Urinary bladder (tissue), 4 donors: Measurements from ENCODE around the gene CYFIP1. TPM values are rescaled to one million over a fixed set of nuclear protein-coding genes. Genes with fewer than 3 reads are reported as not detected.

Source experiments
- DNase-seq: peaks from one replicate; pipeline ENCODE4 v3.0.0-alpha.2; 2015; ENCODE audit errors: extremely low spot score
- H3K27ac ChIP-seq: one replicate; pipeline ENCODE4 v1.5.1; 2013; ENCODE audit warnings: low read depth, mild to moderate bottlenecking, moderate library complexity
- H3K36me3 ChIP-seq: one replicate; pipeline ENCODE4 v1.6.1; 2013; ENCODE audit warnings: mild to moderate bottlenecking, moderate library complexity; ENCODE audit not compliant: insufficient read depth
- H3K4me1 ChIP-seq: one replicate; pipeline ENCODE4 v1.6.1; 2013; ENCODE audit warnings: mild to moderate bottlenecking, moderate library complexity; ENCODE audit not compliant: insufficient read depth
- H3K4me3 ChIP-seq: one replicate; pipeline ENCODE4 v1.5.1; 2013; ENCODE audit warnings: low read depth, low read length
- WGBS: extraction: QIAGEN DNeasy Blood & Tissue Kit; methylation state at CpG from one replicate; pipeline ENCODE4 v1.1.7; 2013; 5-methylcytosine and 5-hydroxymethylcytosine counted together
- polyA plus RNA-seq: library from polyadenylated mRNA; stranded (reverse); fragments of 200-250 nt; gene quantifications from one replicate; pipeline ENCODE4 v1.2.3, GENCODE V29; 2013
- total RNA-seq: library from RNA; depleted of rRNA; stranded (reverse); fragments of >200 nt; gene quantifications from one replicate; pipeline ENCODE4 v1.2.3, GENCODE V29; 2014
- donor health status: healthy with polysubstance abuse.
- donor health status: healthy.

The CYFIP1 gene
- total and polyA plus RNA-seq, 2 donors, result 49.6 to 85.0 TPM

DNA sequence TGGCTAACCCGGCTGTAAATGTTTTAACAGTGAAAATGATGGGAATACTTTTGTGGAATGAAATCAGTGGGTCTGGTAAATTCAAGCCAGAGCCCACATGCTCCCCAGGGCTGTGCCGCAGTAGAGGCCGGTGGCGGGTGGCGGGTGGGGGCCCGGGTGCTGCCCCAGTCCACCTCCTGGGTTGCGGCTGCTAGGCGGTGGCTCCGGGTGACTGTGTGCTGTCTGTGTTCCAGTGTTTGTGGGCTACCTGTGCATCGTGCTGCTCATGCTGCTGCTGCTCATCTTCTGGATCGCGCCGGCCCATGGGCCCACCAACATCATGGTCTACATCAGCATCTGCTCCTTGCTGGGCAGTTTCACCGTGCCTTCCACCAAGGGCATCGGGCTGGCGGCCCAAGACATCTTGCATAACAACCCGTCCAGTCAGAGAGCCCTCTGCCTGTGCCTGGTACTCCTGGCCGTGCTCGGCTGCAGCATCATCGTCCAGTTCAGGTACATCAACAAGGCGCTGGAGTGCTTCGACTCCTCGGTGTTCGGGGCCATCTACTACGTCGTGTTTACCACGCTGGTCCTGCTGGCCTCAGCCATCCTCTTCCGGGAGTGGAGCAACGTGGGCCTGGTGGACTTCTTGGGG is 156.6 kb downstream of the CYFIP1 start:
- H3K4me3 ChIP-seq, result no peak overlapping the region
- 95% methylated on average over 29 of the region's 29 CpGs for WGBS
- no peak overlapping the region for H3K27ac ChIP-seq
- H3K4me1 ChIP-seq, result no peaks in the 10 kb centered on the region
- DNase-seq, result no peak
- peaks cover 6% of the 10 kb centered on the region for H3K36me3 ChIP-seq

DNA sequence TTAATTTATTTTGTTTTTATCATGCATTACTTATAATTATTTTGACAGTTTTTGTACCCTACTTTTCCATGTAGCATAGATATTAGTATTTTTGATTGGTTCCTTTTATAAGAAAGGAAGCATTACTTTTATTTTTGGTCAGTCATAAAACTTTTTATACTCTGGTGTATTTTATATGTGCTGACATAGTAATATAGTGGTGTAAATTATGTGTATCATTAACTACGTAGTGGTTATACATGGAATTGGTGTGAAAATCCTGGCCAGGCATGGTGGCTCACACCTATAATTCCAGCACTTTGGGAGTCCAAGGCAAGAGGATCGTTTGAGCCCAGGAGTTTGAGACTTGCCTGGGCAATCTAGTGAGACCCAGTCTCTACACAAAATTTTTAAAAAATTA is 160.5 kb downstream of the CYFIP1 start:
- Histone ChIP-seq H3K4me1 (no peaks in the 10 kb centered on the region), H3K4me3 (no peak overlapping the region), H3K27ac (no peak overlapping the region), H3K36me3 (no peaks in the 10 kb centered on the region)
- no peak for DNase-seq
- WGBS, result 73% methylated on average over 2 of the region's 2 CpGs

Other genes with a start within 250 kb of the CYFIP1 start
- gene NIPA1, start 193.7 kb downstream of the CYFIP1 start, total RNA-seq, result 6.8 TPM
- gene NIPA1, start 193.7 kb downstream of the CYFIP1 start, polyA plus RNA-seq, result 5.2 TPM
- 47.6 TPM for gene NIPA2, start 141.7 kb downstream of the CYFIP1 start, total RNA-seq
- 32.5 TPM for gene NIPA2, start 141.7 kb downstream of the CYFIP1 start, polyA plus RNA-seq
- 45.8 TPM for gene TUBGCP5, start 59.2 kb upstream of the CYFIP1 start, total RNA-seq
- gene TUBGCP5, start 59.2 kb upstream of the CYFIP1 start, polyA plus RNA-seq, result 11.3 TPM
- gene GOLGA6L1, start 156.5 kb upstream of the CYFIP1 start, total RNA-seq, result not detected
- not detected for gene GOLGA6L1, start 156.5 kb upstream of the CYFIP1 start, polyA plus RNA-seq